Measurements from ENCODE around the gene PPIP5K2.

GRCh38 chr5:103122242-103122641, 2.1 kb downstream of the PPIP5K2 start:
- TF ChIP-seq CTCF (IDR thresholded peaks at IDR 0.05; ENCODE audit: insufficient read depth, low read depth, low read length) (no peak), EZH2 (IDR thresholded peaks at IDR 0.05; ENCODE audit: insufficient read depth, low read length) (no peak)

All from astrocyte (in vitro differentiated cells and primary cell).